Heart left ventricle (tissue), 13 donors: ENCODE measurements around the gene STN1.

Experiments used
- POLR2A ChIP-seq, 2 donors: fragments of 450-650 bp; IDR thresholded peaks; one replicate each; pipeline ENCODE4 v1.6.1; 2017; ENCODE audit warnings: antibody characterized with exemption in 2 of 2, mild to moderate bottlenecking in 2 of 2, moderate library complexity in 2 of 2
- TF ChIP-seq, protein P1 (sequence below), 12 donors: fragments of 200-600 bp; sonication (generic) in 4 of 12; IDR thresholded peaks; one replicate each; pipeline versions ENCODE4 v1.5.0 to v1.8.0; 2018 to 2022; ENCODE audit warnings: antibody characterized with exemption in 12 of 12, mild to moderate bottlenecking in 5 of 12
- donor health status: ischemic (EF 13 %, LVEDD 7.1; RV severe dilation, severe dysfunction).
- donor health status: DM: no; HTN: yes; CAD: no.
- donor health status: DM: no; HTN: no; CAD: no.
- donor health status: ischemic (EF 25% LVEDD 6.9; RV normal size, moderate dysfunction).
- donor health status: ischemic (EF 25% LVEDD 5.7; RV mildly dilated, moderate dysfunction).
- donor health status: ischemic (EF 35%, LVEDD 5.7; RV mildly dilated, moderate dysfunction).
- donor health status: nonischemic (EF 11% LVEDD 7.7; RV severe dilation, severe dysfunction).
- donor health status: DM: yes; HTN: yes; CAD: no.
- donor health status: PGD.
- donor health status: ischemic (EF 29% LVEDD 5.4; RV normal size, mild dysfunction).
- donor health status: nonischemic (EF 23%, LVEDD 6.1; RV moderate dilation, normal function).

- TF ChIP-seq, protein P1, sequence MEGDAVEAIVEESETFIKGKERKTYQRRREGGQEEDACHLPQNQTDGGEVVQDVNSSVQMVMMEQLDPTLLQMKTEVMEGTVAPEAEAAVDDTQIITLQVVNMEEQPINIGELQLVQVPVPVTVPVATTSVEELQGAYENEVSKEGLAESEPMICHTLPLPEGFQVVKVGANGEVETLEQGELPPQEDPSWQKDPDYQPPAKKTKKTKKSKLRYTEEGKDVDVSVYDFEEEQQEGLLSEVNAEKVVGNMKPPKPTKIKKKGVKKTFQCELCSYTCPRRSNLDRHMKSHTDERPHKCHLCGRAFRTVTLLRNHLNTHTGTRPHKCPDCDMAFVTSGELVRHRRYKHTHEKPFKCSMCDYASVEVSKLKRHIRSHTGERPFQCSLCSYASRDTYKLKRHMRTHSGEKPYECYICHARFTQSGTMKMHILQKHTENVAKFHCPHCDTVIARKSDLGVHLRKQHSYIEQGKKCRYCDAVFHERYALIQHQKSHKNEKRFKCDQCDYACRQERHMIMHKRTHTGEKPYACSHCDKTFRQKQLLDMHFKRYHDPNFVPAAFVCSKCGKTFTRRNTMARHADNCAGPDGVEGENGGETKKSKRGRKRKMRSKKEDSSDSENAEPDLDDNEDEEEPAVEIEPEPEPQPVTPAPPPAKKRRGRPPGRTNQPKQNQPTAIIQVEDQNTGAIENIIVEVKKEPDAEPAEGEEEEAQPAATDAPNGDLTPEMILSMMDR (IDR thresholded peaks at IDR 0.05) = no peak
- no peak for TF ChIP-seq POLR2A (IDR thresholded peaks at IDR 0.05)
Measured at GRCh38 chr10:103853428-103854264, 64.3 kb downstream of the STN1 start.
